Caco-2 (cell line): Measurements from ENCODE around the gene ZBTB8A. TPM values are rescaled to one million over a fixed set of nuclear protein-coding genes. Genes with fewer than 3 reads are reported as not detected.

Experiments
- BruUV-seq: library from RNA; stranded (reverse); fragments of 400-500 nt; replicated peaks from 2 replicates; lab custom pipeline; 2021; lab: Mats Ljungman, UMichigan
- CTCF ChIA-PET: fragments of 300-600 bp; sonication (Branson Sonifier 250); formaldehyde crosslinking; loops from one replicate; lab custom pipeline; 2022; ENCODE audit warnings: antibody characterized with exemption; lab: Charles Lee
- POLR2A ChIA-PET: fragments of 300-600 bp; sonication (Branson Sonifier 250); formaldehyde crosslinking; loops from one replicate; lab custom pipeline; 2022; ENCODE audit warnings: antibody characterized with exemption; lab: Charles Lee
- DNase-seq, 2 experiments: peaks; one replicate each; pipeline versions ENCODE4 v3.0.0 to v3.0.0-alpha.2; 2020 to 2022
- H3K27me3 ChIP-seq: replicated peaks from 2 replicates; pipeline ENCODE4 v1.6.0; 2011; ENCODE audit warnings: low read length; ENCODE audit not compliant: control insufficient read depth, insufficient read depth
- H3K36me3 ChIP-seq: 2 replicates; pipeline ENCODE4 v1.5.1; 2011; ENCODE audit warnings: low read length; ENCODE audit not compliant: control insufficient read depth, insufficient read depth
- H3K4me1 ChIP-seq: fragments of 250-450 bp; sonication (Bioruptor Pico); 2 replicates; pipeline ENCODE4 v1.5.1; 2020; ENCODE audit warnings: mild to moderate bottlenecking
- H3K4me3 ChIP-seq: 2 replicates; pipeline ENCODE4 v1.5.1; 2011; ENCODE audit warnings: low read depth, mild to moderate bottlenecking, control low read depth, low read length
- H3K9me3 ChIP-seq: fragments of 250-450 bp; sonication (Bioruptor Pico); 2 replicates; pipeline ENCODE4 v1.5.1; 2020; ENCODE audit warnings: mild to moderate bottlenecking, moderate library complexity
- H3K27ac Mint-ChIP-seq: one replicate; pipeline ENCODE4 v1.8.0; 2022; ENCODE audit warnings: mixed read lengths; ENCODE audit not compliant: unreplicated experiment
- H3K27me3 Mint-ChIP-seq: one replicate; pipeline ENCODE4 v1.8.0; 2022; ENCODE audit warnings: mixed read lengths; ENCODE audit not compliant: insufficient read depth, unreplicated experiment
- H3K36me3 Mint-ChIP-seq: one replicate; pipeline ENCODE4 v1.8.0; 2022; ENCODE audit warnings: mild to moderate bottlenecking, mixed read lengths; ENCODE audit not compliant: insufficient read depth, unreplicated experiment
- H3K4me1 Mint-ChIP-seq: one replicate; pipeline ENCODE4 v1.8.0; 2022; ENCODE audit warnings: low read depth, mixed read lengths; ENCODE audit not compliant: unreplicated experiment
- H3K4me3 Mint-ChIP-seq: one replicate; pipeline ENCODE4 v1.8.0; 2022; ENCODE audit warnings: mild to moderate bottlenecking, moderate library complexity, mixed read lengths; ENCODE audit not compliant: unreplicated experiment
- H3K9me3 Mint-ChIP-seq: one replicate; pipeline ENCODE4 v1.8.0; 2022; ENCODE audit warnings: mixed read lengths; ENCODE audit not compliant: unreplicated experiment
- intact Hi-C: fragments of 100-400 bp; cut with micrococcal nuclease; formaldehyde crosslinking; loops from one replicate; pipeline ENCODE4 v1.10.0; 2022; ENCODE audit not compliant: unreplicated experiment
- total RNA-seq: library from RNA; stranded (reverse); gene quantifications from 2 replicates; pipeline ENCODE4 v1.2.3, GENCODE V29; 2022
- TF ChIP-seq, protein P1 (sequence below), 2 experiments: fragments of 200-600 bp in 1 of 2; IDR thresholded peaks; 1 replicate in 1 of 2; 2 replicates in 1 of 2; pipeline versions ENCODE4 v1.5.1 to v1.8.0; 2011 to 2022; ENCODE audit warnings: antibody characterized with exemption in 1 of 2, control low read depth in 1 of 2, inconsistent platforms in 1 of 2, low read depth in 1 of 2, low read length in 1 of 2, mild to moderate bottlenecking in 1 of 2, moderate library complexity in 1 of 2; ENCODE audit not compliant: insufficient read depth in 1 of 2, severe bottlenecking in 1 of 2, unreplicated experiment in 1 of 2

Gene ZBTB8A
- total RNA-seq, 1 experiment from 2014 or later, result 3.7 TPM

- intact Hi-C loops, result no loop called here
- Histone ChIP-seq H3K9me3 (no peaks in the 10 kb centered on the region), H3K4me3 (peak overlapping the region; percentile 80), H3K27me3 (no peaks in the 10 kb centered on the region), H3K4me1 (0 out of 2 replicates have a peak, but pooled peaks cover 7% of the 10 kb centered on the region), H3K36me3 (no peaks in the 10 kb centered on the region; the same call in 1 of the 2 replicates)
- Mint-ChIP-seq H3K27me3 (no peaks in the 10 kb centered on the region), H3K9me3 (no peaks in the 10 kb centered on the region), H3K4me3 (peak overlapping the region; percentile 83), H3K4me1 (no peaks in the 10 kb centered on the region), H3K27ac (peak overlapping the region; percentile 92), H3K36me3 (peaks cover 52% of the 10 kb centered on the region)
- POLR2A ChIA-PET, result interaction anchor here (0.6 to 1.2 kb wide), 4 partner anchors 9 to 315 kb away, joined by 4 to 10 read pairs (median 5); partner anchors contain the start of genes BSDC1 and MARCKSL1
- TF ChIP-seq, protein P1, sequence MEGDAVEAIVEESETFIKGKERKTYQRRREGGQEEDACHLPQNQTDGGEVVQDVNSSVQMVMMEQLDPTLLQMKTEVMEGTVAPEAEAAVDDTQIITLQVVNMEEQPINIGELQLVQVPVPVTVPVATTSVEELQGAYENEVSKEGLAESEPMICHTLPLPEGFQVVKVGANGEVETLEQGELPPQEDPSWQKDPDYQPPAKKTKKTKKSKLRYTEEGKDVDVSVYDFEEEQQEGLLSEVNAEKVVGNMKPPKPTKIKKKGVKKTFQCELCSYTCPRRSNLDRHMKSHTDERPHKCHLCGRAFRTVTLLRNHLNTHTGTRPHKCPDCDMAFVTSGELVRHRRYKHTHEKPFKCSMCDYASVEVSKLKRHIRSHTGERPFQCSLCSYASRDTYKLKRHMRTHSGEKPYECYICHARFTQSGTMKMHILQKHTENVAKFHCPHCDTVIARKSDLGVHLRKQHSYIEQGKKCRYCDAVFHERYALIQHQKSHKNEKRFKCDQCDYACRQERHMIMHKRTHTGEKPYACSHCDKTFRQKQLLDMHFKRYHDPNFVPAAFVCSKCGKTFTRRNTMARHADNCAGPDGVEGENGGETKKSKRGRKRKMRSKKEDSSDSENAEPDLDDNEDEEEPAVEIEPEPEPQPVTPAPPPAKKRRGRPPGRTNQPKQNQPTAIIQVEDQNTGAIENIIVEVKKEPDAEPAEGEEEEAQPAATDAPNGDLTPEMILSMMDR (IDR thresholded peaks at IDR 0.05; ENCODE audit: insufficient read depth in 1 of 2, low read depth in 1 of 2, low read length in 1 of 2, severe bottlenecking in 1 of 2, unreplicated experiment in 1 of 2), result no peak
- DNase-seq, result peak in 1 of 2 experiments; percentile 36
- no TSS peak for BruUV-seq
- CTCF ChIA-PET, result interaction anchor here (0.7 to 0.9 kb wide), 2 partner anchors 254 to 300 kb away, joined by 3 read pairs; no protein-coding TSS in a partner anchor
Measured at GRCh38 chr1:32651461-32652073, 112.3 kb downstream of the ZBTB8A start.

DNA sequence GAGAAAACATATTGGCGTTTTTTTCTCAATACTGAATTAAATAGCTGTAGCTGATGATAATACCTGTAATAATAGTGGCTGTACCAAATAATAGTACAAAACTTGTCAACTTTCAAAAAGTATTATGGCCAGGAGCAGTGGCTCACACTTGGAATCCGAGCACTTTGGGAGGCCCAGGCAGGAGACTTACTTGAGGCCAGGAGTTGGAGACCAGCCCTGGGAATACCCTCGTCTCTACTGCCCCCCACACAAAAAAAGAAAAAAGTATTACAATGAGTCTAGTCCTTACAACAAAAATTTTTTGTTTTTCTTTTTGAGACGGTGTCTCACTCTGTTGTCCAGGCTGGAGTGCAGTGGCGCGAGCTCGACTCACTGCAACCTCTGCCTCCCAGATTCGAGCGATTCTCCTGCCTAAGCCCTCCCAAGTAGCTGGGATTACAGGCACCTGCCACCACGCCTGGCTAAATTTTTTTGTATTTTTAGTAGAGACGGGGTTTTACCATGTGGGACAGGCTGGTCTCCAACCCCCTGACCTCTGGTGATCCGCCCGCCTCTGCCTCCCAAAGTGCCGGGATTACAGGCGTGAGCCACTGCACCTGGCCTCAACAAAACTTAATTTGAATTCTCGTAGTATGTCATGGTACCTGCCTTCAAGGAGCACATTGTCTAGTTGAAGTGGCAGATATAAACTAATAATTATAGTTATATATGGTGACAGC, 113.2 kb downstream of the ZBTB8A start:
- no peak for DNase-seq
- peak overlapping the region; percentile 80 for H3K4me3 ChIP-seq
- Mint-ChIP-seq H3K9me3 (no peaks in the 10 kb centered on the region), H3K27ac (peak overlapping the region; percentile 92), H3K27me3 (no peaks in the 10 kb centered on the region), H3K4me3 (peak overlapping the region; percentile 83), H3K36me3 (peaks cover 56% of the 10 kb centered on the region), H3K4me1 (no peaks in the 10 kb centered on the region)
- H3K27me3 ChIP-seq, result no peaks in the 10 kb centered on the region
- 0 out of 2 replicates have a peak, but pooled peaks cover 7% of the 10 kb centered on the region for H3K4me1 ChIP-seq
- intact Hi-C loops, result no loop called here
- no peaks in the 10 kb centered on the region; the same call in 1 of the 2 replicates for H3K36me3 ChIP-seq
- TF ChIP-seq, protein P1 (IDR thresholded peaks at IDR 0.05; ENCODE audit: insufficient read depth in 1 of 2, low read depth in 1 of 2, low read length in 1 of 2, severe bottlenecking in 1 of 2, unreplicated experiment in 1 of 2), result no peak
- BruUV-seq, result no TSS peak
- no peaks in the 10 kb centered on the region for H3K9me3 ChIP-seq
- CTCF ChIA-PET, result no interaction called here
- POLR2A ChIA-PET, result interaction anchor here (0.6 to 0.7 kb wide), 2 partner anchors 70 to 754 kb away, joined by 3 to 4 read pairs; no protein-coding TSS in a partner anchor

Other genes with a start within 250 kb of the ZBTB8A start
- 116 and 117 TPM in 2 replicates for gene HDAC1, start 247.3 kb upstream of the ZBTB8A start, total RNA-seq
- 150 and 159 TPM in 2 replicates for gene MARCKSL1, start 203.2 kb upstream of the ZBTB8A start, total RNA-seq
- 2.1 and 2.6 TPM in 2 replicates for gene FAM229A, start 176.9 kb upstream of the ZBTB8A start, total RNA-seq
- gene TSSK3, start 176.9 kb upstream of the ZBTB8A start, total RNA-seq, result 2.5 and 2.6 TPM in 2 replicates
- gene BSDC1, start 145.0 kb upstream of the ZBTB8A start, total RNA-seq, result 32.5 and 33.2 TPM in 2 replicates
- not detected in 2 replicates for gene ZBTB8B, start 74.4 kb upstream of the ZBTB8A start, total RNA-seq
- 50.5 and 52.5 TPM in 2 replicates for gene ZBTB8OS, start 111.1 kb downstream of the ZBTB8A start, total RNA-seq
- gene RBBP4, start 111.8 kb downstream of the ZBTB8A start, total RNA-seq, result 175 and 179 TPM in 2 replicates
- gene SYNC, start 163.3 kb downstream of the ZBTB8A start, total RNA-seq, result 0.20 TPM in 1 of 2 replicates, not detected in the other